Stimulated activated CD8-positive, alpha-beta memory T cell treated with anti-CD3 and anti-CD28 coated beads, Interleukin-7, amount 100 ng/mL, for 48 hours (primary cell): Measurements from ENCODE around the gene TMEM35A.
"Not testable (repeated sequence)": the region's sequence is repeated elsewhere in the genome, so short reads cannot be mapped to it uniquely, and the experiment has no call there.

Experiments used
- DNase-seq, 2 donors: peaks; one replicate each; pipeline ENCODE4 v3.0.0-alpha.2; 2020; ENCODE audit warnings: low read depth in 1 of 2; ENCODE audit errors: extremely low read depth in 1 of 2

TMEM35A gene

GRCh38 chrX:101078716-101079598, at the start of gene TMEM35A:
TMEM35A (plus strand) TSS chrX:101078879; CDS start chrX:101079003, 124 bp downstream.
- no peak for DNase-seq

DNA sequence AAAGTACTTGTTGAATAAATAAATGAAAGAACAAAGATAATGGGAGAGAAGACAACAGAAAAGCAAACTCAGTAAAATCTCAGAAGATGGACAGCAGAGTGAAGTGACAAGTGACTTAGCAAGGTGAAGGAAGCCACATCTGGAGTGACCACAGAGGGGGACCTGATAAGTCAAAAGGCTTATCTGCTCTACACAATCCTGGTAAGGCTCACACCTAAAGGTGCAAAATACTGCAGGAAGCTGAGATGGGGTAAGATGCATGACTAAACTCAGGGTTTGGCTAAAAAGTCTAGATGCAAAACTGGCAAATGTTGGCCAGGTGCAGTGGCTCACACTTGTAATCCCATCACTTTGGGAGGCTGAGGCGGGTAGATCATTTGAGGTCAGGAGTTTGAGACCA, 49.0 kb upstream of the TMEM35A start:
- no peak for DNase-seq

DNA sequence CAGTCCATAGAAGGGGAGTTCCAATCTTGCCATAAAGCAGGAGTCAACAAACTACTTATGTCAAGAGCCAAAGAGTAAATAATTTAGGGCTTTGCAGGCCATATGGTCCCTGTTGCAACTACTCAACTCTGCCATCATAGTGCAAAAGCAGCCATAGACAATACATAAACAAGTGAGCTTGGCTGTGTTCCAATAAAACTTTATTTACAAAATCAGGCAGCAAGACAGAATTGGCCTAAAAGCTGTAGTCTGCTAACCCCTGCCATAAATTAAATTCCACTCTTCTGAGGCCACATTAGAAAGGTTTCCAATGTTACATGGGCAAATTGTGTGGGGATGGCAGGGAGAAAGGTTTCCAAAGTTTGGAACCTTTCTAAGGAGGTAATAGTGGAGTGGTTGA, 41.4 kb upstream of the TMEM35A start:
- no peak for DNase-seq

GRCh38 chrX:101040197-101040596, 38.5 kb upstream of the TMEM35A start:
- no peak for DNase-seq

DNA sequence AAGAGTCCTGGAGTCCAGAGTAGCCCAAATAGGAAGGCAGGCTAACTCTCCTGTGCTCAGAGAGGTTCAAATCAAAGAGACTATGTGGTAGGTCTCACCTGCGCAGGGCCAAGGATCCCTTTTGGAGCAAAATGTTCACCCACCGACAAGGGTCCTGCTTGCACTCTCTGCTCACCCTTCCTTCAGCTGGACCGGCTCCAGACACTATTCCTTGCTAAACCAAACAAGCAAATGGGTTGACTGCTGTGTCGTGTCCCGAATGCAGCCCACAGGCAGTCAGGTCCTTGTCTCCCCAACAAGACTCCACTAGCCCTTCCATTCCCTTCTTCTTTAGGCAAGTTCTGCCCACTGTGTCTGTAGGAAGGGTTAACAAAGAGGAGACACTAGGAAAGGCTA, 27.5 kb upstream of the TMEM35A start:
- DNase-seq = no peak

GRCh38 chrX:101051549-101052302, 27.0 kb upstream of the TMEM35A start, which contains the start of gene TRMT2B:
TRMT2B (minus strand) TSS chrX:101052111; CDS start chrX:101042289, 9,822 bp downstream.
- peak; percentile 42 to 67 for DNase-seq

DNA sequence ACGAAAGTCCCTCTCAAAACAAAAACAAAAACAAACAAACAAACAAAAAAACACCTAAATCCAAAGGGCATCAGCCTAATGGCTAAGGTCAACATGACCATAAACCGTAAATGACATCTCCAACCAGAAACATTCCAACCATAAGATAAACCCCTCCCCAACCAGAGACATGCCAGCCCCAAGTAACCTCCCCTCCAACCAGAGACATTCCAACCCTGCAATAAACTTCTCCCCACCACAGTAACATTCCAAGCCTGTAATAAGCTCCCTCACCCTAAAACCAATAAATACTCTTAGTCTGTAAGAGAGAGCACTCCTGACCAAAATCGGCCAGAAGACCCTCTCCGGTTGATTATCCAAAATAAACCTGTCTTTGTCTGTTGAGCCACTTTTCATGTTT, 22.1 kb upstream of the TMEM35A start:
- DNase-seq = not testable (repeated sequence)

GRCh38 chrX:101057093-101057714, 21.5 kb upstream of the TMEM35A start:
- DNase-seq = no peak

DNA sequence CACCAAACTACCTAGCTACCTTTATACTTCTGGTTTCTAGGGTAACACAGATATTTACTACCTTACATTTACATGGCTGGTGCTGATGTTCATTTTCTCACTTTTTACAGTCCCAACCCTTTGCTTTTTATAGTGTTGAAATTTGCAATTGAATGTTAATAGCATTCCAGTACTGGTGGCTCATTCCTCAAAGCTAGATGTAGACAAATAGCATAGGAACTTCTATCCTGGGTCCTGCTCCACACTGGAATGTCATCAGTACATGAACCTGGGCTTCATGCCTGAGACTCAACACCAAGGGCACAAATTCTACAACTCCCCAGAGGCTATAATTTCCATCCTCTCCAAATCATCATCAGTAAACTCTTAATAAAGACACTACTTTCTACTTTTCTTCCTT, 16.5 kb upstream of the TMEM35A start:
- DNase-seq = no peak

- no peak for DNase-seq
Observed at GRCh38 chrX:101071582-101071981, 7.1 kb upstream of the TMEM35A start.

GRCh38 chrX:101079736-101080270, 1.1 kb downstream of the TMEM35A start:
- DNase-seq = no peak

GRCh38 chrX:101080326-101081124, 1.8 kb downstream of the TMEM35A start:
- DNase-seq = no peak

GRCh38 chrX:101081231-101081630, 2.6 kb downstream of the TMEM35A start:
- DNase-seq = no peak

DNA sequence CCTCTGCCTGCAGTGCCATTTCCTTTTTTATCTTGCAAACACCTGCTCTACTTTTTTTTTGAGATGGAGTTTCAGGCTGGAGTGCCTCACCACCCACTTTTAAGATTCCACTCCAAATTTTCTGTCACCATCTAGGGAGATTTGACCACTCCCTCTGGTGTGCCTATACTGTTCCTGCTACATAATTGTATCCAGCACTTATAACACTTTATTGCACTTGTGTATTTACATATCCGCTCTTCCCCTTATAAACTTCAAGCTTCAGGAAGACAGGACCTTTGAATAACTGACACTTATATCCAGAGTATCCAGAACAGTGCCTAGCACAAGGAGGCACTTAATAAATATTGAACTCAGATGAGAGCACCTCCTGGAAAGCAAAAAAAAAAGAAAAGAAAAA, 13.1 kb downstream of the TMEM35A start:
- DNase-seq = no peak

- DNase-seq = peak; percentile 85 to 87
Observed at GRCh38 chrX:101097546-101098453, 19.1 kb downstream of the TMEM35A start, which contains the start of gene CENPI. CENPI (plus strand) TSS chrX:101098204; CDS start chrX:101101071, 2,867 bp downstream.

- DNase-seq = no peak
Observed at GRCh38 chrX:101108284-101108683, 29.6 kb downstream of the TMEM35A start.

GRCh38 chrX:101117701-101118100, 39.0 kb downstream of the TMEM35A start:
- DNase-seq = no peak

DNA sequence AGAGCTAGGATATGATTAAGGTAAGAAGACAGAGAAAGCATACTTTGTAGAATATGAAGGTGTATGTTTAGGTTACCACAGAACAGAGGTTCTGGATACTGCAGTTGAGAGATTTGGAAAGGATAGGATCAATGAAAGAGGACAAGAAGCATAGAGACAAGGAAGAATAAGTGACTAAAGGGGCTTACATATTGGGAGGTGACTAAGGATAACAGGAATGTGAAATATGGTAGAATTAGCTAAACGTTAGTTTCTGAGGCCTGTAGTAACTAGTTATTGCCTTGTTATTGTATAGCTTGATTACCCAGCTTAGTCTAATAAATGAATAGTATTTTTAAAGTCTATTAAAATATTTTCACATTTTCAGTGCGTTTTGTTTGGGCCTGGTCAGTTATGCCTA, 57.6 kb downstream of the TMEM35A start:
- DNase-seq = no peak
